GM19351 (cell line): Measurements from ENCODE around the gene ASCC3.
"Not testable (repeated sequence)": the region's sequence is repeated elsewhere in the genome, so short reads cannot be mapped to it uniquely, and the experiment has no call there.

Experiments used
- ATAC-seq: cut with Tn5 transposase; IDR thresholded peaks from one replicate; pipeline ENCODE4 v1.9.1; 2021; ENCODE audit warnings: mild to moderate bottlenecking, moderate library complexity; ENCODE audit not compliant: unreplicated experiment

Gene ASCC3

GRCh38 chr6:100806296-100806695 lies 74.8 kb downstream of the ASCC3 start:
- ATAC-seq, result no peak

- ATAC-seq, result no peak
Measured at GRCh38 chr6:100803264-100804045, 77.7 kb downstream of the ASCC3 start.

GRCh38 chr6:100801036-100801435 lies 80.1 kb downstream of the ASCC3 start:
- ATAC-seq, result no peak

GRCh38 chr6:100796049-100796823 lies 84.9 kb downstream of the ASCC3 start:
- ATAC-seq, result peak; percentile 98

- ATAC-seq, result no peak
Measured at GRCh38 chr6:100790084-100790483, 91.0 kb downstream of the ASCC3 start.

GRCh38 chr6:100785982-100786381 lies 95.1 kb downstream of the ASCC3 start:
- no peak for ATAC-seq

GRCh38 chr6:100780648-100781047 lies 100.5 kb downstream of the ASCC3 start:
- ATAC-seq, result no peak

- no peak for ATAC-seq
Measured at GRCh38 chr6:100775667-100776066, 105.5 kb downstream of the ASCC3 start.

- no peak for ATAC-seq
Measured at GRCh38 chr6:100774681-100775080, 106.4 kb downstream of the ASCC3 start.

GRCh38 chr6:100768816-100769351 lies 112.2 kb downstream of the ASCC3 start:
- ATAC-seq, result no peak

- no peak for ATAC-seq
Measured at GRCh38 chr6:100763617-100764241, 117.4 kb downstream of the ASCC3 start.

GRCh38 chr6:100761841-100762240 lies 119.3 kb downstream of the ASCC3 start:
- no peak for ATAC-seq

GRCh38 chr6:100758386-100758785 lies 122.7 kb downstream of the ASCC3 start:
- not testable (repeated sequence) for ATAC-seq

GRCh38 chr6:100753421-100753820 lies 127.7 kb downstream of the ASCC3 start:
- ATAC-seq, result no peak

GRCh38 chr6:100751590-100751989 lies 129.5 kb downstream of the ASCC3 start:
- no peak for ATAC-seq

GRCh38 chr6:100745419-100746041 lies 135.6 kb downstream of the ASCC3 start:
- no peak for ATAC-seq

GRCh38 chr6:100740439-100740838 lies 140.7 kb downstream of the ASCC3 start:
- no peak for ATAC-seq

- ATAC-seq, result not testable (repeated sequence)
Measured at GRCh38 chr6:100737720-100738119, 143.4 kb downstream of the ASCC3 start.

GRCh38 chr6:100731411-100731810 lies 149.7 kb downstream of the ASCC3 start:
- ATAC-seq, result no peak

- ATAC-seq, result no peak
Measured at GRCh38 chr6:100730001-100730980, 150.8 kb downstream of the ASCC3 start.
